Dedifferentiated amniotic fluid mesenchymal stem cell (primary cell): ENCODE results near the gene CMSS1.
A peak's percentile ranks its signal among the peaks of the same experiment; 100 is the strongest.

Experiments used
- DNase-seq: peaks from one replicate; pipeline ENCODE4 v3.0.0-alpha.2; 2016; ENCODE audit errors: extremely low spot score

Gene CMSS1

DNA sequence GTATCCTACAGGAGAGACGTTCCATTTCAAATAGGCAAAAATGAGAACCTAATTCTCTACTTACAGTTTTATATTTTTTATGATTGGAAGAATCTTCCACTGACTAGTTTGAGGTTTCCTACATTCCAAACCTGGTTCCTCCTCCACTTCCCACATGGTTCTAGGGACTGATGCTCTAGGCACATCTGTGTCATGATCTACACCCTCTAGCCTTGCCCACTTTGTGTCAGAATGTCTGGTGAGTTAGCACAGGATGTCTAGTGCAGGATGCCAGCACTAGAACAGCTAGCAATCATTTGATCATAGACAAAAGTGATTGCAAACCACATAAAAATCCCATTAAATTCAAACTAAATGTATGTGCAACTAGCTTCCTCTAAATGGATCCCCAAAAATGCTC, 323.3 kb downstream of the CMSS1 start:
- DNase-seq: no peak

DNA sequence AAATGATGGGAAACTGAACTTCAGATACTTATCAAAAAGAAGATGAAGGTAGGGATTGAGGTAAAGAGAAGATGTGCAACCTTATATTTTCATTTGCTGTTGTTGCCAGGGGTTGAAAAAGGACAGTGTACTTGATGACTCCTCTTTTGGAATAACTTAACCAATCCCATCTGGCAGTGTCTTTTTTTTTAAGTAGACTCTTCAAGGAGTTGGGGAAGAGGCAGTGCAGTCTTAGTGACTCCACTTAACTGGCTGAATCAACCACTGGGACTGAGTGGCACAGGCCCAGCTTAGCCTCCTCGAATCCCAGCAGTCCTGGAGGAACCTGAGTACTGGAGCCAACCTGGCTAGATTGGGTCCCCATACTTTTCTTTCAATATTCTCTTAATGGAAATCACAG, 323.9 kb downstream of the CMSS1 start:
- no peak for DNase-seq

DNA sequence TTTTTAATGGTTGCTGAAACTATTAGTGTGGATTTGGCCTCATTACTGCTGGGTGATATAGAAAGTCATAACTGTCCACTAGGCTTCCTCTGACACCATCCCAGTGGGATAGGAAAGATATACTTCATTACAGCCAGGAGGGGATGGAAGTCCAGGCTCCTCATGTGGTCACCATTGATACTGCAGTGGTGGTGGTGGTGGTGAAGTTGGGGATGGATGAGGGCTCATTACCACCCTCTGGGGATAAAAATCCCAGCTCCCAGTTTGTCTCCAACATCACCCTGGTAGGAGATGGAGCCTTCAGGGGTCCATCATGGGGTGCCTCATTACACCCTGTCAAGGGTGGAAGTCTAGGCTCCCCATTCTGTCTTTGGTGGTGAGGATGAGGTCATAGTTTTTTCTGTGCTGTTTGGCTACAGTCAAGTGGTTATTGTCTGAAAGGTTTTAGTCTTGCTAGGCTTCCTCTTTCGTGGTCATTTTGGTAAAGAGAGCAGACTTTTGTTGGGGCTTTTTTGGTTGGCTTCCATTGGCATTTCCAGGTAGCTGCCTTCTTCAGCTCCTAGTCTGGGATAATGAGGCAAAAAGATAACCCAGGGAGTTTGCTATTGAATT, 326.7 kb downstream of the CMSS1 start:
- DNase-seq: no peak

DNA sequence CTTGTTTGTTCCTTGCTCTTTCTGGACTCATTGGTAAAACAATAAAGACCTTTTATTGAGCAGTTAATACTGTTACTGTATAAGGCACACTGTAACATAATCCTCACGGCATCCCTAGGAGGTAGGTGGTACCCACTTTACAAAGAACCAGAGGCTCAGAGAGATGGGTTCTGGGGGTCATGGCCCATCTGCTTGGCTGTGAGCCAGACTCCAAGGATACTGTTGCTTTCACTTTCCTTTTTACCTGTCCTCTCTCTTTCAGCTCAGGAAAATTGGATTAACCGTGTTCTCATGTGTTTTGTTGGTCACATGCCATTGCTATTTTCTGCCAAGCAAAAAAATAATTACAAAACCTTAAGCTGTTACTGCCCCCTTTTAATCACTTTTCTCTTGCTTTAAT, 331.5 kb downstream of the CMSS1 start:
- DNase-seq: no peak

DNA sequence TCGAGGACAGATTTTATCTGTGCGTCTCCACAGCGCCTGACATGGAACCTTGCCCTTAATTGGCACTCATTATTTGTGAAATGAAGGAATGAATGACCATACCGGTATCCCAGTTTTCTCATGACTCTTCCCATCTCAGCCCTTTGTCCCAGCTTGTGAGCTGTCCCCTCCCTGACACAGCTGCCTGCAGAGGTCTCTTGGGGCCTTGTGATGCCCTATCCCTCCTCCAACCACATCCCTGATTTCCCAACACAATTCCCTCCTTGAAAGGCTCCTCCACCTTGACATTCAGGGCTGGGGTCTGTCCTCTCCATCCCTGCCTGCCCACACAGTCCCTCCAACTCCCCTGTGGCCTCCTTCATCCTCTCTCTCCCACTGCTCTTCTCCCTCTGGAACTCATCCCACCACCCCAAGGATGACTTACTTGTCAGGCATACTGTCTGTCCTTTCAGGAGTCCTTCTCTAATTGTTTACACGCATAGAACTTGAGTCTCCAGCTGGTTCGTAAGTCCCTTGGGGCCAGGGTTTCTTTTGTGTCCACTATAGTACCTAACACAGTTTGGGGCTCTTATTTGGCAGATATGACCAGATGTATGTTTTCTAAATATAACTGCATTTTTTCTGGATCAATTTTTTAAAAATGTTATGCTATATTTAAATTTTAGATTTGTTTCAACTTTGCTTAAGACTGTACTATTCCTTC, 332.2 kb downstream of the CMSS1 start:
- no peak for DNase-seq

DNA sequence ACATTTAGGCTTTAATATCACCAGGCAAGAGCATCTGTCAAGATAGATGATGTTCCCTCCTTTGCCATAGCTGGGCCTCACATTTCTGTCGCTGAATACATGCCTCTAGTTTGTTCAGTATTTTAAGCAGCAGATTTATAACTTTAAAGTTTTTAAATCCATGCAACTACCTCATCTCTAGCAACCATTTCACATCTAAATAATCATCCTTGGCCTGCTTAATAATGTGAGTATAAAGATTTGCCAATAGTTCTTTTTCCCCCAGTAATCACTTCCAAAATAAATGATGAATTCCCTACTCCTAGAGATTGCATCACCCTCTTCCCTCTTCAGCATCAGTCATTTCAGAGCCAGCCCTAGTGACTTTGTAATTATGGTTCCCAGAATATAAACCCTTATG, 332.8 kb downstream of the CMSS1 start:
- DNase-seq: peak; percentile 55

DNA sequence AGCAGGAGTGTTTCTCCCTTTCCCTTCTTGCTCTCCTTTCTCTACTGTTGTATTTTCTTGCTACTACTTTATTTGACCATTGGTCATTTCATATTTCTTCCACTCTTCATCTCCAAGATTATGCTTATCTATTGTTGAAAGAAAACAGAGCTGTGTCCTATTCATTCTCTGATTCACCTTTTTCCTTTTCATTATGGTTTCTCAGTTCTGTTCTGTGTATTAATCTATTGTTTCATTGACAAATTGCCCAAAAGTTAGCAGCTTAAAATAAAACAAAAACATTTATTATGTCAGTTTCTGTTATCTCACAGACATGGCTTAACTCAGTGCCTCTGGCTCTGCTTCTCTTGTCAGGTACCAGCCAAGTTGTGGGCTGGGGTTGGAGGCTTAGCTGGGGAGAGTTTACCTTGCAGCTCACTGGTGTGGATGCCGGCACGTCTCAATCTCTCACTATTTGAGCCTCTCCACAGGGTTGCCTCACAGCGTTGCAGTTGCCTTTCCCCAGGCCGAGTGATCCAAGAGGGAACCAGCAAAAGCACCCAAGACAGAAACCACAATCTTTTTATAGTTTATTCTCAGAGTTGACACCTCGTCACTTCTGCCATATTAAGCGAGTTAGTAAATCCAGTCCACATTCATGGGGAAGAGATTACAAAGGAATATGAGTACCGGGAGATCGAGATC, 333.5 kb downstream of the CMSS1 start:
- no peak for DNase-seq

DNA sequence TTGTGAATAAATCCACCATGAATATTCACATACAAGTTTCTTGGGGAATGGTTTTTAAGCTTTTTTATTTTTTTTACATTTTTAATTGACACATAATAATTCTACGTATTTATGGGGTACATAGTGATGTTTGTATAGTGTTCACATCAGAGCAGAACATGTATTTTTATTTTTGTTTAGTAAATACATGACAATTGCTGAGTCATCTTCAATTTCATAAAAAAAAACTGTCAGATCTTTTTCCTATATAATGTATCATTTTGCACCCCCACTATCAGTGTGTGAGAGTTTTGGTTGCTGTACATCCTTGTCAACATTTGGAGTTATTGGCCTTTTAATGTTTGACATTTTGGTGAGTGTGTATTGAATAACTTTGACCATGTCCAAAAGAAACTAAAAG, 336.5 kb downstream of the CMSS1 start:
- no peak for DNase-seq

DNA sequence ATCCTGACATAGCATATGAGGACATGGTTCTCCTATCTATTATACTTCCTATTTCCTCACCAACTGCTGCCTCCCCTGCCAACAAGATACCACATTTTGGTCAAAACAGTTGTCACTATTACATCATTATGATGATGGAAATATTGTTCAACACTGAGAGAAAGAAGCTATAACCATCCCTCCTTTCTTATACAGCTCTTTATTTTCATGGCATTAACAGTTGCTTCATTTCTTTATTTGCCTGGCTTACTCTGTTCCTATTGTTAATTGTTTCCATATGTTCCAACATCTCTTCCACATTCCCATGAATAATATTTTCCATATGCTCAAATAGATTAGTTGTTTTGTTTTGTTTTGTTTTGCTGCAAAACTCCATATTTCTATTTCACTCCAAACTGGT, 337.5 kb downstream of the CMSS1 start:
- peak; percentile 44 for DNase-seq

DNA sequence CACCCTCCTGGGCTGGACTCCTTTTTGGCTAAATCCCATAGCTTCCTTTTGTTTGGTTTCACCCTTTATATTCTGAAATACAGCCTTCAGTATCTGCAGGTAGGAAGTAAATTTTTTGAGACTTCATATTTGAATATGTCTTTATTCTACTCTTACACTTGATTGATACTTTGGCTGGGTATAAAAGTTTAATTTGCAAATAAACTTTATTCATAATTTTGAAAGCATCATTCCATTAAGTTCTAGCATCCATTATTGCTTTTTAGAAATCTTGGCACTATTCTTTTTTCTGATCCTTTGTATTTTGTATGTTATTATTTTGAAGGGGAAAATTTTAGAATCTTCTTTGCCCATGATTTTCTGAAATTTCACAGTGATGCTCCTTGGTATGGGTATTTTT, 337.9 kb downstream of the CMSS1 start:
- DNase-seq: no peak

DNA sequence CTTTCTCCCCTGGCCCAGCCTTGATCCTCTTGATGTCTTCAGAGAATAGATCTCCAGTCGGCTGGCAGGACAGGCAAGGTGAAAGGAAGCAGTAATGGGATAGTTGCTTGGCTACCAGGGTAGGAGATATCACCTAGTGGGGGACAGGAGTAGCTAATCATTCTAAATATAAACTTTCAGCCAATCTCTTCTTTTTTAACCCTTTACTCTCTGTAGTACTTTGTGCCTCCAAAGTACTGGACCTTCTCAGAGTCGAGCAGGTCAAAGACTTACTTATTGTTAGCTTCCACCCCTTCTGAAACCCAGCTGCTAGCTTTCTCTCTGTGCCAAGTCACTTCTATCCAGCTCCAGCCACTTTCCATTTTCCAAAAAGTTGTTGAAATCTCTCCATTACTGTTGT, 340.0 kb downstream of the CMSS1 start:
- DNase-seq: no peak

DNA sequence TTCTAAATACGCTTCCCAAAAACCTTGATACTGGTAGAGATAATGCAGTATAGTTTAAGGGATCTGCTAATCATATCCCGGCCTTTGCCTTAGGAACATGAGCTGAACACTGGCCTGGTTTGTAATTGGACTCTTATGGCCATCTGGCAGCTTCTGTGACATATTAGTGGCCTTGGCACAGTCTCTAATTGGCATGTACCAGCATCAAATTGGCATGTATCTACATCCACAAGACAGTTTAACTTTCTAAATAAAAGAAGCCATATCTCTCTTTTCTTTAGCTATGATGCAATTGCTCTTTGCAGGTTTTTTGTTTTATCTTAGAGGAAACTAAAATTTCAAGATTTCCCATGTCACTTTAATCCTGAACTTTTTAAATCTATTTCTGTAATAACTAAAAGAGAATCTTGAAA, 341.3 kb downstream of the CMSS1 start:
- no peak for DNase-seq

DNA sequence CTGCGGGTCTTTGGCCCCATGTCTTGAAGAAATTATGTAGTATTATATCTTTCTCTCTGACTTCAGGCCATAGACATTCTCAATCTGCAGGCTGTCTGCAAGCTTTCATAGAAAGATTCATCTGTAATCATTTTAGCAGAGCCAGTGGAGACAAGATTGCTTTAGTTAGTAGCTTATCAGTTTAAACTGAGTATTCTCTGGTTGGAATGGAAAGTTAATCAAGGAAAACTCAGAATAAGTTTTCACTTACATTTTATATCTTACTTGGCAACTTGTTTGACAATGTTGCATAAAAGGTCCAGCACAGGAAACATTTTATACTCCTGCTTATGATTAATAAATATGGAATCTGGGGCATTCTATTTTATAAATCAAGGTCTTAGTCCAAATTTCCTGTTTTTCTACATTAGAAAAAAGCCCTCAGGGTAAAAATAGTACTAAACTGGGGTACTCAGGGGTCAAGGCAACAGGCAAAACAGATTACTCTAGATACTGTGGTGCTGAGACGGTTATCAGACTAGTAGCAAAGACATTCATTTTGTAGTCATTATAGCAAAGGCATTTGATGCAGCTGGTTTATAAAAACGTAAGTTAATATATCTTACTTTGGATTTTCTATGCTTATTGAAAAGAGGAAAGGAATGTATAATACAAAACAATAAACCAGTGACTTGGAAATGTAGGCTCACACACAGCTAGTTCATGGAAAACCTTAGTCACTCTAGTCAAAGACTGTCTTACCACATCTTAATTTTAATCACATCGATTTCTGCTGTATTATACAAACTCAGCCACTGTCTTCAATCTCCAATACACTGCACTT, 341.9 kb downstream of the CMSS1 start:
- DNase-seq: peak; percentile 77

DNA sequence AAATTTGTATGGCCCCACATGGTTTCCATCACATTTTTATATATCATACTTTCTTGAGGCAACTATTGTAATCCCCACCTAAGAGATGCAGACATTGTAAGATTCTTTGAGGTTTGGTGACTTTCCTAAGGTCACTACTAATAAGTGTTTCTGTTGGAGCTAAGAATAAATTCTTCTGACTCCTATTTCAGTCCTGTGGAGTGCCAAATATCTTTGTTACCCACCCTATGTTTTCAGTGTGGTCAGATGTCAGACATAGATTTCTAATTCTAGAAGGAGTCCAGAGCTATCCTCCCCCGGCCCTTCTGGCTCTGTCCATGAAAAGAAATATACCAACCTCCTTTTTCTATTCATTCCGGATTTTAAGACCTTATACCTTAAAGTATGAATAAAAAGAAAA, 342.9 kb downstream of the CMSS1 start:
- DNase-seq: no peak

DNA sequence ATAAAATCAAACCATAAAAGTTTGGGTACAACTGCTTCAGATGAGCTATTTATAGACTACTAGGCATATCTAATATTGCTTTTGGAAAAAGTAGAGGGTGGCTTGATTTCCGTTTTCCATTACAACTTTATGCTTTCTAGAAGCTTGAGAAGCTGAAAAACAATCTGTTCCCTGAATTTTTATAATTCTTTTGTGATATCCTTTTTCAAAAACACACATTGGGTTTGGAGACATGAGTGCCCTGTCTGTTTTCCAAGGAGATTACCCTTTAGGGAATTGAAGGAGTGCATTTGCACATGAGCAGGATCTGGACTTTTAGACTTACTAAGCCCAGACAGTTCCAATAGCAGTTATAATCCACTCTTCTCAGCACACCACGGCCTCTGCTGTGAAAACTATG, 346.1 kb downstream of the CMSS1 start:
- DNase-seq: no peak

DNA sequence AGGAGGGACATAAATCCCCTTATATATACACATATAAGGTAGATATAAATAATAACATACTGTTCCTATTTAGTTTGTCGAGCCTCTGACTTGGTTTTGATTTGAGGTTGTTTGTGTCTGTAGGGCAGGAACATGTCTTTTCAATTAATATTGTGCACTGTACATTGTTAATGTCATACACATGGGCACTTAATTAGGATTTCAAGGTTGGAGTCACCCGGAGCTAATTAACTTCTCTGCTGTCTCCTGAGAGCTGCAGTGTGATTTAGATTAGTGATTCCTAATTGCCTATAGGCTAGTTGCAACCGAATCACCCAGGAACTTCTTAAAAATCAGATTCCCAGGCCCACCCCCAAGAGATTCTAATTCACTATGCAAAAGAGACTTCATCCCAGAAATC, 347.1 kb downstream of the CMSS1 start:
- DNase-seq: no peak

DNA sequence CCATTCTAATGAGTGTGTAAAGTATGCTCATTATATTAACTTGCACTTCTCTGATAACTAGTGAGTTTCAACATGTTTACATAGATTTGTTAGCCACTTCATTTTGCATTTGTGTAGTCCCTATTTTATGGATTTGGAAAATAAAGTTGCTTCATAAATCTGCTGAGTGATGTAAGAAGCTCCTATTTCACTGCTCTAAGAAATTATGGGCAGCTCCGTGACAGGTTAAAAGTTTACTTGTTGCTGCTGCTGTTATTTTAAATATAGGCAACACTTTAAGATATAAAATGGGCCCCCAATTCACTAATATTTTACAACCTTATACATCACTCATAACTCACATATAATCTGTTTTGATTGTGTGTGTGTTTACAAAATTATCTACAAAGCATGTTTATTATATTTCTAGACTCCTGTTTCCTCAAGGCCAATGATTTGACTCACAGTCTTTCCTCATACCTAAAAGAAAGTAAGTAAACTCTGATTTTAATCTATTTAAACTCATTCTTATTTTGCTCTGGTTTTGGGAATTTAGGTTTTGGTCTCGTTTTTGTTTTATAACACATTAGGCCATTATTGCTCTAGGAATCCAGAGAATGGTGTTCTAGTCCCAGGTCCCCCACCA, 348.4 kb downstream of the CMSS1 start:
- no peak for DNase-seq

DNA sequence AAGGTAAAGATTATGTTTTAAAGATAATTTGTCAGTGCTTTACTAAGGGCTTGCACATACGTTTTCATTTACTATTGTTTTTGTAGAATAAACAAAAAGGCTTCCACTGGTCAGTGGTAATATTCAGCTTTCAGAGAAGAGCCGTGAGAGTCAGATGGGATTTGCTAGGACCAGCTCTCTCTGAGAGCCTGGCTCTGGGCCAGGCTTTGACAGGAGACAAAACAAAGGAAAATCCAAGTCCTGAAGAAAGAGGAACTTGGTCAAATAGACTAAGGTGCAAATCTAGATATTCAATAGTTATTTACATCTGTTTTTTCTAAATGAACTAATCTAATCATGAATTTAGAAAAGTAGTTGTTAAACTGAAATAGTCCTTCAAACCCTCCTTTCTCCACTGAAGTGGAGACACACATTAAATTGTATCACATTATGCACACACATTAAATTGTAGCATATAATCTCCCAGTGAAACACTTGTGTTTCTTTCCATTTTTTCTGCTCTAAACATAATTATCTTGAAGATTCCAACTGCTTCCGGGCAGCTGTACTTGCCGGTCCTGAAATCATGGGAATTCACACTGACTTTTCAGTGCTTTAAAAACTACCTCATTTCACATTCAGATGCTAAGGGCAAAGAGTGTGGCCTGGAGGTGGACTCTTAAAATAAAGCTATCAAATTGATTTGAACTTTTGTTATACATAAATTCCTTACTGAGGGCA, 351.7 kb downstream of the CMSS1 start:
- no peak for DNase-seq

DNA sequence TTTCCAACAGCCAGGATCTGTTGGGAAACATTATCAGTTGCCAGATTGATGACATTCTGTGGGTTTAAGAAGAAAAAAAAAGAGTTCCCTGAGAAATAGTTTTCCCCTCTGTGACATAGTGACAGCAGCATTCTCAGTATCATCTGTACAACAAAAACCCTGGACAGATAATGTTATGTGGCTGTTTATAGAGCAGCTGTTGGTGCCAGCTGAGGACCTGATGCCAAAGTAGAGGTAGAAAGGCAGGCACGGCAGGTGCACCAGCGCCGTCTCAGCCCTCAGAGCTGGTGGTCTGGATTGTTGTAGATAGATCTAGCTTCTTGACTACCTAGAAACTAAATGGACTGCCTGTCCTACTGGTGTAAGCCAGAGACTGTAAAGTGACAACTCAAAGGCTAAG, 352.8 kb downstream of the CMSS1 start:
- no peak for DNase-seq

DNA sequence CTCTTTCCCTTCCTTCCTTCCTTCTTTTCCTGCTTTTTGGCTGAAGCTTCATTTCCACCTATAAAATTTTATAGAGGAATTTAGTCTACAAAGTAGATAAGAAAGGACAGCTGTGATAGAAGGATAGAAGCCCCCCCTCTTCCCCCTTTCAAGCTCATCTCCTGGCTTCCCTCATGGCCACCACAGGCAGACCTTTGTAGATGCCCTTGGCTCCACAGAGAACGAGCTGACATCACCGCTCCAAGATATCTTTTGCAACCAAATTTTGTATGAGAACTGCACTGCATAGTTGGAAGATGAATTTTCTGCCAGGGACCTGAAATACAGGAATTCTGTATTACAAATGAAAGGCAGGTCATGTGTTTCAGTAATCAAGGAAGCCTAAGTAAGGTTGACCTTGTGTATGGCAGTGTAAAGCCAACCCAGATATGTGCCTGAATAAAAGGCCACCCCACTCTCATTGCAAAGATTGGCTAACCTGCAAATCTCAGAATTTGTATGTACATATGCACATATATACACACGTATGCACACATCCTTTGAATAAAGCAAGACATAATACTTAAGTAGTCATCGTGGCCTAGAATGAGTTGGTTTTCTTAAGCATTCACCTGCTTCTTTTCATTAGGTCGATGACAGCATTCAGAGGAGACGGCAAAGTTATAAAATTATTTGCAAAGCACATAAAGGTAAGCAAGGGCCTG, 353.7 kb downstream of the CMSS1 start:
- no peak for DNase-seq

DNA sequence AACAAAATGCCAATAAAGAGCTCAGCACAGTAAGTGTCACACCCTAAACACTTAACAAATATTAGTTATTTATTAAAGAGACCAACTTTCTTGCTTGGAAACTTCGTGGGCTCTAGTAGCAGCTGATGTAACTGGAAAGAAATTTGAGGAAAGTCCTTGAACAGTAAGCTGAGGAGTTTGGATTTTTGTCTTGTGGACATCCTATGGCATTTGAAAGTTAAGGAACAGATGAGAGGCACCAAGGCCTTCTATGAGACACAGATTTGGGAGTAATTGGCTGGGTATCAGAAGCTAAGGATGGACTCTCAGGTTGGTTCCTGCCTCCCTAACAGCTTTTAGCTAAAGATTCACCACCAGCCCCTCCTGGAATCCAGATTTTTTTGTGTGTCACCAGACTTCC, 356.3 kb downstream of the CMSS1 start:
- peak; percentile 58 for DNase-seq
